Measurements from ENCODE around the gene RBM26.

DNA sequence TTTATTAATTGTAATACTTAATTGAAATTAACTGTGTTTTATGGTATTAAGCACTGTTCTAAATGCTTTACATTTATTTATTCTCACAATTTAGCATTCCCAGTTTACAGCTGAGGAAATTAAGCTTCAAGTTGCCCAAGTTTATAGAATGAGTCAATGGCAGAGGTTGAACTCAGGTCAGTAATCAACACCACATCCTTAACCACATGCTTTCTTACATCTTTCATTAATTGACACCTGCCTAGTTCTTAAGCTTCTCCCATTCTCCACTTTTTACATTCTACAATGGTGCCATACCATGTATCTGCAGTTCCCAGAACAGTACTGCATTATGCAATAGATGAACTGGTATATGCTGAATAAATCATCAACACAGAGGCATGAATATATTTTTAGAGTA, 11.7 kb upstream of the RBM26 start:
- TF ChIP-seq, protein P1, sequence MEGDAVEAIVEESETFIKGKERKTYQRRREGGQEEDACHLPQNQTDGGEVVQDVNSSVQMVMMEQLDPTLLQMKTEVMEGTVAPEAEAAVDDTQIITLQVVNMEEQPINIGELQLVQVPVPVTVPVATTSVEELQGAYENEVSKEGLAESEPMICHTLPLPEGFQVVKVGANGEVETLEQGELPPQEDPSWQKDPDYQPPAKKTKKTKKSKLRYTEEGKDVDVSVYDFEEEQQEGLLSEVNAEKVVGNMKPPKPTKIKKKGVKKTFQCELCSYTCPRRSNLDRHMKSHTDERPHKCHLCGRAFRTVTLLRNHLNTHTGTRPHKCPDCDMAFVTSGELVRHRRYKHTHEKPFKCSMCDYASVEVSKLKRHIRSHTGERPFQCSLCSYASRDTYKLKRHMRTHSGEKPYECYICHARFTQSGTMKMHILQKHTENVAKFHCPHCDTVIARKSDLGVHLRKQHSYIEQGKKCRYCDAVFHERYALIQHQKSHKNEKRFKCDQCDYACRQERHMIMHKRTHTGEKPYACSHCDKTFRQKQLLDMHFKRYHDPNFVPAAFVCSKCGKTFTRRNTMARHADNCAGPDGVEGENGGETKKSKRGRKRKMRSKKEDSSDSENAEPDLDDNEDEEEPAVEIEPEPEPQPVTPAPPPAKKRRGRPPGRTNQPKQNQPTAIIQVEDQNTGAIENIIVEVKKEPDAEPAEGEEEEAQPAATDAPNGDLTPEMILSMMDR (IDR thresholded peaks at IDR 0.05; ENCODE audit: poor library complexity) = no peak
- TF ChIP-seq EZH2phosphoT487 (IDR thresholded peaks at IDR 0.05; ENCODE audit: low read depth, severe bottlenecking, unreplicated experiment) = no peak
